ENCODE data around the gene IGFBP5. TPM values are rescaled to one million over a fixed set of nuclear protein-coding genes. Genes with fewer than 3 reads are reported as not detected.

Gene IGFBP5
- total and polyA plus RNA-seq, 2 donors (not counting 3 experiments of a cell fraction or from before 2014, with no cell fraction given), result 0.06 TPM; not detected in 1

- Histone ChIP-seq H3K9me1 (replicated peaks; ENCODE audit: control insufficient read depth, extremely low read depth, insufficient read depth, low read length) (no peaks in the 10 kb centered on the region), H2AFZ (ENCODE audit: low read depth, low read length) (no peak overlapping the region), H3K4me2 (ENCODE audit: insufficient read depth, low read length) (no peak overlapping the region), H3K27ac (ENCODE audit: insufficient read depth, low read depth, low read length) (no peak overlapping the region), H3K27me3 (ENCODE audit: control insufficient read depth in 2 of 2, insufficient read depth in 2 of 2, low read length in 2 of 2) (no peaks in the 10 kb centered on the region), H4K20me1 (replicated peaks; ENCODE audit: control insufficient read depth, extremely low read depth, insufficient read depth, low read length) (no peaks in the 10 kb centered on the region), H3K4me3 (replicated peaks in 1 of 3; ENCODE audit: insufficient read depth in 1 of 3, low read depth in 1 of 3, low read length in 3 of 3) (no peak overlapping the region), H3K9ac (replicated peaks; ENCODE audit: extremely low read depth, insufficient read depth, low read length) (no peak overlapping the region), H3K36me3 (ENCODE audit: control insufficient read depth in 2 of 2, extremely low read depth in 1 of 2, insufficient read depth in 2 of 2, low read length in 2 of 2) (no peaks in the 10 kb centered on the region), H3K9me3 (replicated peaks; ENCODE audit: control insufficient read depth, insufficient read depth, low read length) (no peaks in the 10 kb centered on the region), H3K79me2 (ENCODE audit: control insufficient read depth, insufficient read depth, low read length) (peaks cover 6% of the 10 kb centered on the region), H3K4me1 (ENCODE audit: control insufficient read depth, extremely low read depth, insufficient read depth, low read length) (peaks cover 21% of the 10 kb centered on the region)
- dilution Hi-C loops (cut with MboI; ENCODE audit: extremely low pct_ligation_motif_present, low sequenced_read_pairs) (no loop called here), intact Hi-C loops (cut with micrococcal nuclease) (no loop called here)
- no TSS peak for BruUV-seq (replicated peaks)
- DNase-seq (ENCODE audit: low read depth, low spot score), result no peak
- ChIA-PET POLR2A (no interaction called here), CTCF (interaction anchor here (2.6 kb wide), 1 partner anchor 127 kb away, joined by 12 read pairs; no protein-coding TSS in a partner anchor)
- FAIRE-seq, result no peak
- TF ChIP-seq CTCF (IDR thresholded peaks at IDR 0.05; ENCODE audit: extremely low read depth in 1 of 2, insufficient read depth in 1 of 2, low read depth in 1 of 2, low read length in 2 of 2) (no peak), MYC (IDR thresholded peaks at IDR 0.05; ENCODE audit: low read depth, low read length) (no peak), EZH2 (IDR thresholded peaks at IDR 0.05; ENCODE audit: borderline replicate concordance, low read depth, low read length, severe bottlenecking) (no peak), GATA2 (IDR thresholded peaks at IDR 0.05; ENCODE audit: insufficient read depth, insufficient read length, low read depth, low read length) (no peak), MAX (IDR thresholded peaks at IDR 0.05; ENCODE audit: insufficient read depth, insufficient read length) (no peak)
These were observed 49.2 kb downstream of the IGFBP5 start for GRCh38 chr2:216646116-216646515.

- intact Hi-C loops (cut with micrococcal nuclease), result no loop called here
- no peak for TF ChIP-seq FOS (IDR thresholded peaks at IDR 0.05; ENCODE audit: borderline replicate concordance, insufficient read depth, low read length)
- TF ChIP-seq CTCF (IDR thresholded peaks at IDR 0.05; ENCODE audit: extremely low read depth in 1 of 2, insufficient read depth in 1 of 2, low read depth in 1 of 2, low read length in 2 of 2), result no peak
- TF ChIP-seq MAX (IDR thresholded peaks at IDR 0.05; ENCODE audit: insufficient read depth, insufficient read length), result no peak
- no peak for TF ChIP-seq JUN (IDR thresholded peaks at IDR 0.05; ENCODE audit: borderline replicate concordance, insufficient read depth, insufficient read length, low read depth)
- TF ChIP-seq POLR2AphosphoS5 (IDR thresholded peaks at IDR 0.05; ENCODE audit: insufficient read depth, low read depth, low read length), result no peak
- no peak for TF ChIP-seq MYC (IDR thresholded peaks at IDR 0.05; ENCODE audit: low read depth, low read length)
- TF ChIP-seq GATA2 (IDR thresholded peaks at IDR 0.05; ENCODE audit: insufficient read depth, insufficient read length, low read depth, low read length), result no peak
- TF ChIP-seq EZH2 (IDR thresholded peaks at IDR 0.05; ENCODE audit: borderline replicate concordance, low read depth, low read length, severe bottlenecking), result no peak
- TF ChIP-seq POLR2A (IDR thresholded peaks at IDR 0.05; ENCODE audit: low read depth, low read length), result no peak
- peaks cover 8% of the 10 kb centered on the region for H3K79me2 ChIP-seq (ENCODE audit: control insufficient read depth, insufficient read depth, low read length)
These were observed 49.8 kb downstream of the IGFBP5 start for GRCh38 chr2:216645636-216645950.

More at GRCh38 chr2:216645636-216645950, 49.8 kb downstream of the IGFBP5 start:
- ChIA-PET CTCF (interaction anchor here (1.1 to 3.5 kb wide), 3 partner anchors 13 to 126 kb away, joined by 3 to 22 read pairs (median 4); no protein-coding TSS in a partner anchor), POLR2A (no interaction called here)
- H3K4me3 ChIP-seq (replicated peaks in 1 of 3; ENCODE audit: insufficient read depth in 1 of 3, low read depth in 1 of 3, low read length in 3 of 3), result no peak overlapping the region
- peaks cover 21% of the 10 kb centered on the region for H3K4me1 ChIP-seq (ENCODE audit: control insufficient read depth, extremely low read depth, insufficient read depth, low read length)
- BruUV-seq (replicated peaks), result no TSS peak
- H3K9ac ChIP-seq (replicated peaks; ENCODE audit: extremely low read depth, insufficient read depth, low read length), result no peak overlapping the region
- H2AFZ ChIP-seq (ENCODE audit: low read depth, low read length), result no peak overlapping the region
- no peaks in the 10 kb centered on the region for H3K36me3 ChIP-seq (ENCODE audit: control insufficient read depth in 2 of 2, extremely low read depth in 1 of 2, insufficient read depth in 2 of 2, low read length in 2 of 2)
- no peaks in the 10 kb centered on the region for H3K27me3 ChIP-seq (ENCODE audit: control insufficient read depth in 2 of 2, insufficient read depth in 2 of 2, low read length in 2 of 2)
- no peak overlapping the region for H3K4me2 ChIP-seq (ENCODE audit: insufficient read depth, low read length)
- FAIRE-seq (no peak), DNase-seq (ENCODE audit: low read depth, low spot score) (no peak)
- H3K9me3 ChIP-seq (replicated peaks; ENCODE audit: control insufficient read depth, insufficient read depth, low read length), result no peaks in the 10 kb centered on the region
- no peaks in the 10 kb centered on the region for H4K20me1 ChIP-seq (replicated peaks; ENCODE audit: control insufficient read depth, extremely low read depth, insufficient read depth, low read length)
- no peaks in the 10 kb centered on the region for H3K9me1 ChIP-seq (replicated peaks; ENCODE audit: control insufficient read depth, extremely low read depth, insufficient read depth, low read length)
- H3K27ac ChIP-seq (ENCODE audit: insufficient read depth, low read depth, low read length), result no peak overlapping the region
- dilution Hi-C loops (cut with MboI; ENCODE audit: extremely low pct_ligation_motif_present, low sequenced_read_pairs), result no loop called here
